Measurements from ENCODE around the gene ERBB2. TPM values are rescaled to one million over a fixed set of nuclear protein-coding genes. Genes with fewer than 3 reads are reported as not detected.

Gene ERBB2
- total and polyA plus RNA-seq, 2 of the 13 experiments (the other 11 are each of a cell fraction or from before 2014, with no cell fraction given): 57.7 to 64.1 TPM

GRCh38 chr17:39700148-39700987 lies 504 bp downstream of the ERBB2 start (continued):
- no peak for TF ChIP-seq HNRNPUL1 (IDR thresholded peaks at IDR 0.05; ENCODE audit: low read depth, low read length)
- no peak for TF ChIP-seq TCF12 (IDR thresholded peaks at IDR 0.05)
- TF ChIP-seq TCF12 (CRISPR knock-in tag; IDR thresholded peaks at IDR 0.05): peak; percentile 67
- no peak for TF ChIP-seq NFKBIZ (CRISPR knock-in tag; IDR thresholded peaks at IDR 0.05)
- peak; percentile 53; the same call in 1 of the 2 replicates for TF ChIP-seq GABPB1 (CRISPR knock-in tag; IDR thresholded peaks at IDR 0.05)
- TF ChIP-seq AHDC1 (CRISPR knock-in tag; IDR thresholded peaks at IDR 0.05; ENCODE audit: borderline replicate concordance): no peak
- TF ChIP-seq KMT2A (CRISPR knock-in tag; IDR thresholded peaks at IDR 0.05): peak; percentile 58; the same call in 1 of the 2 replicates
- TF ChIP-seq MED1 (CRISPR knock-in tag; IDR thresholded peaks at IDR 0.05): peak; percentile 33
- peak; percentile 35; the same call in 1 of the 2 replicates for TF ChIP-seq MEF2D (CRISPR knock-in tag; IDR thresholded peaks at IDR 0.05)
- no peak for TF ChIP-seq CEBPZ (IDR thresholded peaks at IDR 0.05; ENCODE audit: low read length)
- no peak for TF ChIP-seq ATF2 (CRISPR knock-in tag; IDR thresholded peaks at IDR 0.05)
- TF ChIP-seq ZNF724P (CRISPR knock-in tag; IDR thresholded peaks at IDR 0.05; ENCODE audit: borderline replicate concordance): no peak
- 0 out of 2 replicates have a peak, but pooled peaks have one; percentile 6 for TF ChIP-seq ZSCAN9 (CRISPR knock-in tag; IDR thresholded peaks at IDR 0.05; ENCODE audit: borderline replicate concordance)
- TF ChIP-seq IRF2 (CRISPR knock-in tag; IDR thresholded peaks at IDR 0.05): no peak; the same call in 1 of the 2 replicates
- TF ChIP-seq ZFP91 (CRISPR knock-in tag; IDR thresholded peaks at IDR 0.05; ENCODE audit: borderline replicate concordance): peak; percentile 31; the same call in 1 of the 2 replicates
